Loucy (cell line): Measurements from ENCODE around the gene ARHGAP22.

ENCODE experiments used
- EZH2phosphoT487 ChIP-seq: fragments of 200-600 bp; IDR thresholded peaks from 2 replicates; pipeline ENCODE4 v1.6.1; 2018; ENCODE audit warnings: antibody characterized with exemption, mild to moderate bottlenecking, moderate library complexity, borderline replicate concordance
- TF ChIP-seq, protein P1 (sequence below): fragments of 200-600 bp; sonication (generic); conservative IDR thresholded peaks from 2 replicates; pipeline ENCODE4 v1.5.1; 2014; ENCODE audit warnings: mild to moderate bottlenecking, antibody characterized with exemption, low read length

- TF ChIP-seq, protein P1, sequence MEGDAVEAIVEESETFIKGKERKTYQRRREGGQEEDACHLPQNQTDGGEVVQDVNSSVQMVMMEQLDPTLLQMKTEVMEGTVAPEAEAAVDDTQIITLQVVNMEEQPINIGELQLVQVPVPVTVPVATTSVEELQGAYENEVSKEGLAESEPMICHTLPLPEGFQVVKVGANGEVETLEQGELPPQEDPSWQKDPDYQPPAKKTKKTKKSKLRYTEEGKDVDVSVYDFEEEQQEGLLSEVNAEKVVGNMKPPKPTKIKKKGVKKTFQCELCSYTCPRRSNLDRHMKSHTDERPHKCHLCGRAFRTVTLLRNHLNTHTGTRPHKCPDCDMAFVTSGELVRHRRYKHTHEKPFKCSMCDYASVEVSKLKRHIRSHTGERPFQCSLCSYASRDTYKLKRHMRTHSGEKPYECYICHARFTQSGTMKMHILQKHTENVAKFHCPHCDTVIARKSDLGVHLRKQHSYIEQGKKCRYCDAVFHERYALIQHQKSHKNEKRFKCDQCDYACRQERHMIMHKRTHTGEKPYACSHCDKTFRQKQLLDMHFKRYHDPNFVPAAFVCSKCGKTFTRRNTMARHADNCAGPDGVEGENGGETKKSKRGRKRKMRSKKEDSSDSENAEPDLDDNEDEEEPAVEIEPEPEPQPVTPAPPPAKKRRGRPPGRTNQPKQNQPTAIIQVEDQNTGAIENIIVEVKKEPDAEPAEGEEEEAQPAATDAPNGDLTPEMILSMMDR: no peak
- no peak for TF ChIP-seq EZH2phosphoT487
These were observed 127.3 kb downstream of the ARHGAP22 start for GRCh38 chr10:48477616-48478015.
